NCI-H1048 (cell line): ENCODE results near the gene MX1.

ENCODE experiments used
- DNase-seq: peaks from one replicate; lab custom pipeline; 2025; lab: John Stamatoyannopoulos, UW

The MX1 gene

GRCh38 chr21:41432562-41433460 is 6.8 kb downstream of the MX1 start:
- DNase-seq: no peak

GRCh38 chr21:41433566-41433965 is 7.5 kb downstream of the MX1 start:
- no peak for DNase-seq

- no peak for DNase-seq
These were observed 9.7 kb downstream of the MX1 start for GRCh38 chr21:41435706-41436105.

GRCh38 chr21:41437729-41438128 is 11.7 kb downstream of the MX1 start:
- no peak for DNase-seq

- no peak for DNase-seq
These were observed 12.5 kb downstream of the MX1 start for GRCh38 chr21:41438425-41439113.

GRCh38 chr21:41439248-41439647 is 13.2 kb downstream of the MX1 start:
- no peak for DNase-seq

- no peak for DNase-seq
These were observed 15.5 kb downstream of the MX1 start for GRCh38 chr21:41441546-41441945.

GRCh38 chr21:41442481-41443186 is 16.6 kb downstream of the MX1 start:
- no peak for DNase-seq

GRCh38 chr21:41443562-41443961 is 17.5 kb downstream of the MX1 start:
- no peak for DNase-seq

GRCh38 chr21:41444703-41445464 is 18.8 kb downstream of the MX1 start:
- DNase-seq: no peak

GRCh38 chr21:41445465-41445862 is 19.4 kb downstream of the MX1 start:
- no peak for DNase-seq

- DNase-seq: no peak
These were observed 20.5 kb downstream of the MX1 start for GRCh38 chr21:41446586-41446985.

GRCh38 chr21:41447356-41447755 is 21.3 kb downstream of the MX1 start:
- no peak for DNase-seq

GRCh38 chr21:41449613-41450012 is 23.6 kb downstream of the MX1 start:
- DNase-seq: no peak

- DNase-seq: no peak
These were observed 26.0 kb downstream of the MX1 start for GRCh38 chr21:41451753-41452676.

- no peak for DNase-seq
These were observed 27.2 kb downstream of the MX1 start for GRCh38 chr21:41453198-41453597.

- DNase-seq: no peak
These were observed 27.7 kb downstream of the MX1 start for GRCh38 chr21:41453761-41454160.

- no peak for DNase-seq
These were observed 32.1 kb downstream of the MX1 start for GRCh38 chr21:41458121-41458520.

- no peak for DNase-seq
These were observed 32.5 kb downstream of the MX1 start for GRCh38 chr21:41458559-41458958.

GRCh38 chr21:41459884-41460534 is 34.0 kb downstream of the MX1 start:
- no peak for DNase-seq
